A549 (cell line): Measurements from ENCODE around the gene MAF.

ENCODE experiments used
- CEBPB ChIP-seq, 2 experiments: fragments of >200 bp in 1 of 2; sonication (Bioruptor Twin) in 1 of 2; formaldehyde crosslinking in 1 of 2; IDR thresholded peaks; 2 replicates each; pipeline ENCODE4 v1.6.1; 2012 to 2016
- EHMT2 ChIP-seq: fragments of 200-600 bp; sonication (generic); IDR thresholded peaks from 2 replicates; pipeline ENCODE4 v1.6.1; 2016; ENCODE audit warnings: antibody characterized with exemption, low read depth, mild to moderate bottlenecking, moderate library complexity
- EP300 ChIP-seq, 2 experiments: fragments of >200 bp; sonication (Bioruptor Twin); formaldehyde crosslinking; IDR thresholded peaks; 2 replicates in 1 of 2; 3 replicates in 1 of 2; pipeline ENCODE4 v1.6.1; 2016 to 2017
- HDAC2 ChIP-seq: fragments of 200-600 bp; sonication (generic); IDR thresholded peaks from 2 replicates; pipeline ENCODE4 v1.6.1; 2016
- POLR2A ChIP-seq: IDR thresholded peaks from 2 replicates; pipeline ENCODE4 v1.6.1; 2012; ENCODE audit warnings: mild to moderate bottlenecking, low read length
- RAD21 ChIP-seq, 2 experiments: fragments of >200 bp in 1 of 2; sonication (Bioruptor Twin) in 1 of 2; formaldehyde crosslinking in 1 of 2; IDR thresholded peaks in 1 of 2; conservative IDR thresholded peaks in 1 of 2; 2 replicates in 1 of 2; 3 replicates in 1 of 2; pipeline ENCODE4 v1.6.1; 2012 to 2018; ENCODE audit warnings: inconsistent platforms in 1 of 2
- RARB ChIP-seq: fragments of 250-450 bp; sonication (Bioruptor Pico); IDR thresholded peaks from 2 replicates; pipeline ENCODE4 v1.8.0; 2021; ENCODE audit warnings: mild to moderate bottlenecking, moderate library complexity
- RFX5 ChIP-seq: fragments of 450-650 bp; IDR thresholded peaks from 2 replicates; pipeline ENCODE4 v1.7.1; 2014; ENCODE audit warnings: antibody characterized with exemption, mild to moderate bottlenecking, moderate library complexity
- SMC3 ChIP-seq: fragments of >200 bp; sonication (Bioruptor Twin); formaldehyde crosslinking; IDR thresholded peaks from 3 replicates; pipeline ENCODE4 v1.6.1; 2018; ENCODE audit warnings: inconsistent platforms
- TF ChIP-seq, protein P1 (sequence below): fragments of >200 bp; sonication (Bioruptor Twin); formaldehyde crosslinking; IDR thresholded peaks from 3 replicates; pipeline ENCODE4 v1.5.1; 2016
- TF ChIP-seq, protein P2 (sequence below): fragments of 250-450 bp; sonication (Bioruptor Pico); IDR thresholded peaks from 2 replicates; pipeline ENCODE4 v1.5.0; 2021; ENCODE audit warnings: mild to moderate bottlenecking, moderate library complexity, borderline replicate concordance
- TF ChIP-seq, protein P3 (sequence below): fragments of >200 bp; sonication (Bioruptor Twin); formaldehyde crosslinking; IDR thresholded peaks from 3 replicates; pipeline ENCODE4 v1.6.1; 2016

DNA sequence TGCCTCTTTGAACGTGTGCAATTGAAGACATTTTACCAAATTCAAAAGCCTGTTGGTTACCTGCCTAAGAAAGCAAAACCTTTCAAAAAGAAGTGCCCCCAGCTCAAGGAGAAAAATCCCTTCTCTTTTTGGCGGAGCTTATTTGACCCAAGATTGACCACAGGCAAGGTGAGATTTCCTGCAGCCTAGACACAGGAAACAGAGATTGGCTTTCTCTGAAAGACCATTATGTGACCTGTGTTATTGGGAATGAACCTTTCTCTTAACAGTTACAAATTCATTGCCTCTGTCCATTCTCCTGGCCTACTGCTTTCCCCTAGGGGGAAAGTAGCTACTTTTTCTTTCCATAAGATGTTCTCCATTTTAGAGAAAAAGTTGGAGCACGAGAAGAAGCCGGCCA lies 42.1 kb upstream of the MAF start:
- TF ChIP-seq RFX5 (no peak), HDAC2 (no peak), POLR2A (no peak), CEBPB (IDR thresholded peaks at IDR 0.05) (no peak), EP300 (IDR thresholded peaks at IDR 0.05) (no peak), RAD21 (conservative IDR thresholded peaks at IDR 0.05 in 1 of 2, IDR thresholded peaks at IDR 0.05 in 1 of 2) (no peak), SMC3 (no peak), EHMT2 (no peak), RARB (CRISPR knock-in tag) (no peak)
- TF ChIP-seq, protein P1, sequence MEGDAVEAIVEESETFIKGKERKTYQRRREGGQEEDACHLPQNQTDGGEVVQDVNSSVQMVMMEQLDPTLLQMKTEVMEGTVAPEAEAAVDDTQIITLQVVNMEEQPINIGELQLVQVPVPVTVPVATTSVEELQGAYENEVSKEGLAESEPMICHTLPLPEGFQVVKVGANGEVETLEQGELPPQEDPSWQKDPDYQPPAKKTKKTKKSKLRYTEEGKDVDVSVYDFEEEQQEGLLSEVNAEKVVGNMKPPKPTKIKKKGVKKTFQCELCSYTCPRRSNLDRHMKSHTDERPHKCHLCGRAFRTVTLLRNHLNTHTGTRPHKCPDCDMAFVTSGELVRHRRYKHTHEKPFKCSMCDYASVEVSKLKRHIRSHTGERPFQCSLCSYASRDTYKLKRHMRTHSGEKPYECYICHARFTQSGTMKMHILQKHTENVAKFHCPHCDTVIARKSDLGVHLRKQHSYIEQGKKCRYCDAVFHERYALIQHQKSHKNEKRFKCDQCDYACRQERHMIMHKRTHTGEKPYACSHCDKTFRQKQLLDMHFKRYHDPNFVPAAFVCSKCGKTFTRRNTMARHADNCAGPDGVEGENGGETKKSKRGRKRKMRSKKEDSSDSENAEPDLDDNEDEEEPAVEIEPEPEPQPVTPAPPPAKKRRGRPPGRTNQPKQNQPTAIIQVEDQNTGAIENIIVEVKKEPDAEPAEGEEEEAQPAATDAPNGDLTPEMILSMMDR, result no peak
- TF ChIP-seq, protein P2, sequence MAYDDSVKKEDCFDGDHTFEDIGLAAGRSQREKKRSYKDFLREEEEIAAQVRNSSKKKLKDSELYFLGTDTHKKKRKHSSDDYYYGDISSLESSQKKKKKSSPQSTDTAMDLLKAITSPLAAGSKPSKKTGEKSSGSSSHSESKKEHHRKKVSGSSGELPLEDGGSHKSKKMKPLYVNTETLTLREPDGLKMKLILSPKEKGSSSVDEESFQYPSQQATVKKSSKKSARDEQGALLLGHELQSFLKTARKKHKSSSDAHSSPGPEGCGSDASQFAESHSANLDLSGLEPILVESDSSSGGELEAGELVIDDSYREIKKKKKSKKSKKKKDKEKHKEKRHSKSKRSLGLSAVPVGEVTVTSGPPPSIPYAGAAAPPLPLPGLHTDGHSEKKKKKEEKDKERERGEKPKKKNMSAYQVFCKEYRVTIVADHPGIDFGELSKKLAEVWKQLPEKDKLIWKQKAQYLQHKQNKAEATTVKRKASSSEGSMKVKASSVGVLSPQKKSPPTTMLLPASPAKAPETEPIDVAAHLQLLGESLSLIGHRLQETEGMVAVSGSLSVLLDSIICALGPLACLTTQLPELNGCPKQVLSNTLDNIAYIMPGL (CRISPR knock-in tag), result no peak
- TF ChIP-seq, protein P3, sequence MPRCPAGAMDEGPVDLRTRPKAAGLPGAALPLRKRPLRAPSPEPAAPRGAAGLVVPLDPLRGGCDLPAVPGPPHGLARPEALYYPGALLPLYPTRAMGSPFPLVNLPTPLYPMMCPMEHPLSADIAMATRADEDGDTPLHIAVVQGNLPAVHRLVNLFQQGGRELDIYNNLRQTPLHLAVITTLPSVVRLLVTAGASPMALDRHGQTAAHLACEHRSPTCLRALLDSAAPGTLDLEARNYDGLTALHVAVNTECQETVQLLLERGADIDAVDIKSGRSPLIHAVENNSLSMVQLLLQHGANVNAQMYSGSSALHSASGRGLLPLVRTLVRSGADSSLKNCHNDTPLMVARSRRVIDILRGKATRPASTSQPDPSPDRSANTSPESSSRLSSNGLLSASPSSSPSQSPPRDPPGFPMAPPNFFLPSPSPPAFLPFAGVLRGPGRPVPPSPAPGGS, result no peak
